HEK293T (cell line): Measurements from ENCODE around the gene ZNF540.

Source experiments
- ARNT ChIP-seq: fragments of 450-650 bp; IDR thresholded peaks from 2 replicates; pipeline ENCODE4 v1.6.1; 2017; ENCODE audit warnings: mild to moderate bottlenecking
- BHLHE40 ChIP-seq: fragments of 450-650 bp; IDR thresholded peaks from 2 replicates; pipeline ENCODE4 v1.6.1; 2016; ENCODE audit warnings: mild to moderate bottlenecking, moderate library complexity, borderline replicate concordance
- ELF4 ChIP-seq: fragments of 450-650 bp; IDR thresholded peaks from 2 replicates; pipeline ENCODE4 v1.6.1; 2017; ENCODE audit warnings: antibody characterized with exemption
- FOXM1 ChIP-seq: fragments of 450-650 bp; IDR thresholded peaks from 2 replicates; pipeline ENCODE4 v1.6.1; 2017; ENCODE audit warnings: mild to moderate bottlenecking, borderline replicate concordance
- L3MBTL2 ChIP-seq: fragments of 450-650 bp; conservative IDR thresholded peaks from 2 replicates; pipeline ENCODE4 v1.6.1; 2016; ENCODE audit warnings: mild to moderate bottlenecking
- NFRKB ChIP-seq: fragments of 450-650 bp; IDR thresholded peaks from 2 replicates; pipeline ENCODE4 v1.6.1; 2016; ENCODE audit warnings: mild to moderate bottlenecking, moderate library complexity
- TARDBP ChIP-seq: fragments of 450-650 bp; IDR thresholded peaks from 2 replicates; pipeline ENCODE4 v1.6.1; 2016

- TF ChIP-seq L3MBTL2 (no peak), ARNT (no peak), TARDBP (no peak), ELF4 (no peak), FOXM1 (no peak), NFRKB (no peak), BHLHE40 (no peak)
Observed at GRCh38 chr19:37563518-37563917, 31.2 kb upstream of the ZNF540 start.
